B cell (primary cell): ENCODE results near the gene ATAD1. TPM values are rescaled to one million over a fixed set of nuclear protein-coding genes. Genes with fewer than 3 reads are reported as not detected.

ENCODE experiments used
- ATAC-seq: fragments of 200-7000 bp; cut with Tn5 transposase; one replicate; pipeline ENCODE4 v1.10.0; 2021; ENCODE audit warnings: low read depth, mild to moderate bottlenecking, moderate number of reproducible peaks, moderate library complexity
- CTCF ChIA-PET: fragments of 350-600 bp; sonication (Branson Sonifier 250); formaldehyde crosslinking; loops from one replicate; lab custom pipeline; 2021; ENCODE audit warnings: antibody characterized with exemption, inconsistent platforms; lab: Charles Lee
- POLR2A ChIA-PET: fragments of 350-600 bp; sonication (Branson Sonifier 250); formaldehyde crosslinking; loops from one replicate; lab custom pipeline; 2021; ENCODE audit warnings: antibody characterized with exemption; lab: Charles Lee
- DNase-seq: peaks from one replicate; pipeline ENCODE4 v3.0.0; 2013
- H2AFZ ChIP-seq: 2 replicates; pipeline ENCODE4 v1.6.1; 2012; ENCODE audit warnings: mild to moderate bottlenecking, low read depth, low read length; ENCODE audit not compliant: insufficient read depth, poor library complexity, severe bottlenecking
- H3K27ac ChIP-seq, 2 donors: 1 replicate in 1 of 2; 2 replicates in 1 of 2; pipeline ENCODE4 v1.5.1; 2012 to 2013; ENCODE audit warnings: low read length in 2 of 2, mild to moderate bottlenecking in 2 of 2, moderate library complexity in 1 of 2
- H3K27me3 ChIP-seq, 4 experiments: fragments of 200-600 bp in 1 of 4; sonication (generic) in 1 of 4; replicated peaks in 1 of 4; 1 replicate in 2 of 4; 2 replicates in 2 of 4; pipeline versions ENCODE4 v1.6.1 to v1.7.0; 2013 to 2016; ENCODE audit warnings: low read length in 3 of 4, mild to moderate bottlenecking in 2 of 4, mixed read lengths in 1 of 4, moderate library complexity in 1 of 4; ENCODE audit not compliant: insufficient read depth in 4 of 4, control insufficient read depth in 3 of 4; ENCODE audit errors: control extremely low read depth in 1 of 4
- H3K36me3 ChIP-seq, 2 experiments: replicated peaks in 1 of 2; 1 replicate in 1 of 2; 2 replicates in 1 of 2; pipeline versions ENCODE4 v1.6.1 to v1.7.1; 2013; ENCODE audit warnings: low read length in 1 of 2; ENCODE audit not compliant: insufficient read depth in 2 of 2, control insufficient read depth in 1 of 2; ENCODE audit errors: control extremely low read depth in 1 of 2, extremely low read depth in 1 of 2
- H3K4me1 ChIP-seq, 2 donors: fragments of 200-600 bp in 1 of 2; sonication (generic) in 1 of 2; 1 replicate in 1 of 2; 2 replicates in 1 of 2; pipeline versions ENCODE4 v1.5.1 to v1.6.1; 2013 to 2017; ENCODE audit warnings: low read length in 2 of 2; ENCODE audit not compliant: control insufficient read depth in 2 of 2, insufficient read depth in 2 of 2
- H3K4me2 ChIP-seq: replicated peaks from 2 replicates; pipeline ENCODE3; 2012; ENCODE audit warnings: mild to moderate bottlenecking, low read depth, low read length; ENCODE audit not compliant: poor library complexity, severe bottlenecking
- H3K4me3 ChIP-seq, 5 experiments: fragments of 200-600 bp in 1 of 5; sonication (generic) in 1 of 5; 1 replicate in 3 of 5; 2 replicates in 2 of 5; pipeline versions ENCODE4 v1.5.1 to v1.7.0; 2011 to 2016; ENCODE audit warnings: low read length in 4 of 5, mild to moderate bottlenecking in 4 of 5, low read depth in 2 of 5, control low read depth in 1 of 5, moderate library complexity in 1 of 5; ENCODE audit not compliant: insufficient read depth in 1 of 5; ENCODE audit errors: control extremely low read depth in 1 of 5, extremely low read depth in 1 of 5
- H3K79me2 ChIP-seq: fragments of 200-600 bp; sonication (generic); one replicate; pipeline ENCODE4 v1.6.0; 2016; ENCODE audit warnings: low read length; ENCODE audit not compliant: control insufficient read depth, insufficient read depth
- H3K9ac ChIP-seq: fragments of 200-600 bp; sonication (generic); 2 replicates; pipeline ENCODE4 v1.6.1; 2017; ENCODE audit warnings: mild to moderate bottlenecking, low read length, moderate library complexity
- H3K9me3 ChIP-seq, 3 donors: one replicate each; pipeline versions ENCODE4 v1.6.1 to v1.7.1; 2013; ENCODE audit warnings: low read length in 2 of 3; ENCODE audit not compliant: control insufficient read depth in 2 of 3, insufficient read depth in 1 of 3; ENCODE audit errors: control extremely low read depth in 1 of 3
- H4K20me1 ChIP-seq: 2 replicates; pipeline ENCODE4 v1.6.0; 2012; ENCODE audit warnings: mild to moderate bottlenecking, low read length; ENCODE audit not compliant: insufficient read depth, control insufficient read depth, poor library complexity, severe bottlenecking
- H3K27ac Mint-ChIP-seq: one replicate; pipeline ENCODE4 v1.8.0; 2021; ENCODE audit warnings: mixed read lengths
- H3K27me3 Mint-ChIP-seq: one replicate; pipeline ENCODE4 v1.8.0; 2021; ENCODE audit warnings: mixed read lengths
- H3K4me1 Mint-ChIP-seq: one replicate; pipeline ENCODE4 v1.8.0; 2021; ENCODE audit warnings: mixed read lengths
- H3K4me3 Mint-ChIP-seq: one replicate; pipeline ENCODE4 v1.8.0; 2021; ENCODE audit warnings: mixed read lengths
- H3K9me3 Mint-ChIP-seq: one replicate; pipeline ENCODE4 v1.8.0; 2022; ENCODE audit warnings: mixed read lengths; ENCODE audit not compliant: insufficient read depth
- EZH2 ChIP-seq: IDR thresholded peaks from 2 replicates; pipeline ENCODE4 v1.6.1; 2012; ENCODE audit warnings: borderline replicate concordance, low read depth, mild to moderate bottlenecking, moderate library complexity, low read length; ENCODE audit not compliant: insufficient read depth, poor library complexity, severe bottlenecking
- WGBS: methylation state at CpG from one replicate; pipeline ENCODE4 v1.1.5; 2013; ENCODE audit warnings: missing lambda C conversion rate; ENCODE audit not compliant: insufficient coverage; 5-methylcytosine and 5-hydroxymethylcytosine counted together
- intact Hi-C: fragments of 100-400 bp; cut with micrococcal nuclease; formaldehyde crosslinking; loops from one replicate; pipeline ENCODE4 v1.10.0; 2022
- polyA plus RNA-seq: library from polyadenylated mRNA; depleted of rRNA; stranded (reverse); fragments of >200 nt; gene quantifications from 2 replicates; pipeline ENCODE4 v1.2.3, GENCODE V29; 2012
- total RNA-seq, 2 donors: library from RNA; stranded (reverse); fragments of 120-200 nt in 1 of 2; gene quantifications; 1 replicate in 1 of 2; 2 replicates in 1 of 2; pipeline versions ENCODE4 v1.2.3 to v1.2.4, GENCODE V29; 2013 to 2022
- TF ChIP-seq, protein P1 (sequence below): fragments of 200-600 bp; IDR thresholded peaks from one replicate; pipeline ENCODE4 v1.8.0; 2022; ENCODE audit warnings: antibody characterized with exemption, mild to moderate bottlenecking

ATAD1 gene
- total and polyA plus RNA-seq, 2 donors (not counting 1 experiment from before 2014, with no cell fraction given) = 6.1 to 44.9 TPM

GRCh38 chr10:87786421-87786820 lies 31.6 kb downstream of the ATAD1 start:
- ChIA-PET POLR2A (no interaction called here), CTCF (interaction anchor here (1.1 kb wide), 1 partner anchor 129 kb away, joined by 3 read pairs; no protein-coding TSS in a partner anchor)
- TF ChIP-seq, protein P1, sequence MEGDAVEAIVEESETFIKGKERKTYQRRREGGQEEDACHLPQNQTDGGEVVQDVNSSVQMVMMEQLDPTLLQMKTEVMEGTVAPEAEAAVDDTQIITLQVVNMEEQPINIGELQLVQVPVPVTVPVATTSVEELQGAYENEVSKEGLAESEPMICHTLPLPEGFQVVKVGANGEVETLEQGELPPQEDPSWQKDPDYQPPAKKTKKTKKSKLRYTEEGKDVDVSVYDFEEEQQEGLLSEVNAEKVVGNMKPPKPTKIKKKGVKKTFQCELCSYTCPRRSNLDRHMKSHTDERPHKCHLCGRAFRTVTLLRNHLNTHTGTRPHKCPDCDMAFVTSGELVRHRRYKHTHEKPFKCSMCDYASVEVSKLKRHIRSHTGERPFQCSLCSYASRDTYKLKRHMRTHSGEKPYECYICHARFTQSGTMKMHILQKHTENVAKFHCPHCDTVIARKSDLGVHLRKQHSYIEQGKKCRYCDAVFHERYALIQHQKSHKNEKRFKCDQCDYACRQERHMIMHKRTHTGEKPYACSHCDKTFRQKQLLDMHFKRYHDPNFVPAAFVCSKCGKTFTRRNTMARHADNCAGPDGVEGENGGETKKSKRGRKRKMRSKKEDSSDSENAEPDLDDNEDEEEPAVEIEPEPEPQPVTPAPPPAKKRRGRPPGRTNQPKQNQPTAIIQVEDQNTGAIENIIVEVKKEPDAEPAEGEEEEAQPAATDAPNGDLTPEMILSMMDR = no peak
- no peak for TF ChIP-seq EZH2
- no peak overlapping the region for H3K27ac Mint-ChIP-seq
- Histone ChIP-seq H3K79me2 (peaks cover 3% of the 10 kb centered on the region), H2AFZ (no peak overlapping the region), H3K9ac (no peak overlapping the region), H3K4me1 (no peaks in the 10 kb centered on the region), H3K27ac (no peak overlapping the region), H3K9me3 (no peaks in the 10 kb centered on the region), H3K36me3 (peaks cover 10 to 28% of the 10 kb centered on the region in 2 experiments), H4K20me1 (no peaks in the 10 kb centered on the region), H3K4me2 (no peak overlapping the region), H3K27me3 (no peaks in the 10 kb centered on the region), H3K4me3 (no peak overlapping the region)
- intact Hi-C loops = no loop called here
- H3K9me3 Mint-ChIP-seq = no peaks in the 10 kb centered on the region
- H3K27me3 Mint-ChIP-seq = no peaks in the 10 kb centered on the region
- no peak overlapping the region for H3K4me3 Mint-ChIP-seq
- no peak for ATAC-seq
- no peak for DNase-seq
- WGBS = 100% methylated on average over 2 of the region's 7 CpGs
- H3K4me1 Mint-ChIP-seq = no peaks in the 10 kb centered on the region

DNA sequence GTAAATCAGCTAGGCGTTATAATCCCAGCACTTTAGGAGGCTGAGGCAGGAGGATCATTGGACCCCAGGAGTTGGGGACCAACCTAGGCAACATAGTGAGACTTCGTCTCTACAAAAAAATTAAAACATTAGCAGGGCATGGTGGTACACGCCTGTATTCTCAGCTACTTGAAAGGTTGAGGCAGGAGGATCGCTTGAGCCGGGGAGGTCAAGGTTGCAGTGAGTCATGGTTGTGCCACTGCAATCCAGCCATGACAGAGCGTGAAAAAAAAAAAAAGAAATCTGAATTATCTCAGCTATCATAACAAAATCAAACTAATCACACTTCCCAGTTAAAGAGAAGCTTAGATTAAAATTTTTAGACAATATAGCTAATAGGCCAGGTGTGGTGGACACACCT lies 35.3 kb downstream of the ATAD1 start:
- Mint-ChIP-seq H3K27ac (no peak overlapping the region), H3K27me3 (no peaks in the 10 kb centered on the region), H3K4me1 (no peaks in the 10 kb centered on the region), H3K4me3 (no peak overlapping the region), H3K9me3 (no peaks in the 10 kb centered on the region)
- CTCF ChIA-PET = interaction anchor here (0.9 kb wide), 1 partner anchor 10 kb away, joined by 3 read pairs; no protein-coding TSS in a partner anchor
- Histone ChIP-seq H4K20me1 (no peaks in the 10 kb centered on the region), H3K4me2 (no peak overlapping the region), H3K36me3 (peaks cover 12 to 44% of the 10 kb centered on the region in 2 experiments), H3K27me3 (no peaks in the 10 kb centered on the region), H3K4me1 (no peaks in the 10 kb centered on the region), H3K9ac (no peak overlapping the region), H3K4me3 (no peak overlapping the region), H2AFZ (no peak overlapping the region), H3K79me2 (peaks cover 10% of the 10 kb centered on the region), H3K27ac (no peak overlapping the region), H3K9me3 (no peaks in the 10 kb centered on the region)
- POLR2A ChIA-PET = no interaction called here
- DNase-seq (no peak), ATAC-seq (no peak)
- no peak for TF ChIP-seq EZH2
- intact Hi-C loops = no loop called here
- WGBS = 100% methylated on average over 2 of the region's 6 CpGs
